NCI-H69 (cell line): ENCODE data around the gene LRRC53.

Source experiments
- DNase-seq: peaks from one replicate; lab custom pipeline; 2025; lab: John Stamatoyannopoulos, UW

Gene LRRC53

GRCh38 chr1:74502858-74503257, 9.6 kb downstream of the LRRC53 start:
- no peak for DNase-seq

DNA sequence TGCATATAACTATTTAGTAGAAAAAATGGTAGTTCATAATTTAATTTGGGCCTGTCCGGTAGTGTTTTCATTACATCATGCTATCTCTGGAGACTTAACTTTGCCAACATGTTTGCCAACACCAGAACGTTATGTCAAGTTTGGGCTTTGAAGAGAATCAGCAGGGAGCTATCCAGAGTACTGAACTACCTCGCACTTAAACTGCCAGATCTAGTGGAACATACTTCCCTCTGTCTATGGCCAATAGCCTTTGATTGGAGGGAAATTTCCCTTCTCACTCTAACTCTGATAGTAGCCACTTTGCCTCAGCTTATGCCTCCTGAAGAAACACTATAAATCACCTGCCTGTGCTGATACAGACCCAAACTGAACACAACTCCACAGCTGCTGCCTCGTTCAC, 10.0 kb downstream of the LRRC53 start:
- DNase-seq, result peak; percentile 7

DNA sequence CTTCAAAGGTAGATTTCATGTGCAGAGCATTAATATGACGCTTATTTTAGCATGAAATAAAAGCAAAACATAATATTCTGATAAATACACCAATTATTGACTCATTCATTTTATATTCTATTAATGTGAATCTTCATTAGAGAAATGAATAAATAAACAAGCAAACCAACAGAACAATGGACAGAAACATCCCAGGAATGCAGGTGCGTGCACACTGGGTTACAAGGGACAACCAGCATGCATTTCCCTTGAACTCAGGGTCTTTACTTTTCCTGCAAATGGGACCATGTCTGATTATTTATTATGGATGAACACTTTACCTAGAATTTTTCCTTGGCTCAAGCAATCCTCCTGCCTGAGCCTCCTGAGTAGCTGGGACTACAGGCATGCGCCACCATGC, 13.5 kb downstream of the LRRC53 start:
- DNase-seq, result no peak

DNA sequence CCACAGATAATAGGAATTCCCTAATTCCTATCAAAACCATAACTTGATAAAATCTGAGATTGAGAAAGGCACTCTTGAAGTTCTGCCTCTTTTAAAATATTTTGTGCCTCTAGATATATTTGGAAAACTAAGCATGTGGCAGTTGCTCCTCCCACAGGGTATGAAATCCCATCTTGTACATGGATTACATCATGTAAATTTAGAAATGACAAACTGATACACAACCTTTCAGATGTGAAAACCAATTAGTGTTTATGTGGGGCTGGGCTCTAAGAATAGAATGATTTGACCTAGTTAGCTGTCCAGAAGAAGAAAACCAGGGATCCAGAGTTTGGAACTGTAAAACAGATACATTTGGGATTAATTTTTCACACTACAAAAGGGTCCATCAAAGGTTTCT, 15.7 kb downstream of the LRRC53 start:
- DNase-seq, result no peak

- DNase-seq, result no peak
Observed at GRCh38 chr1:74486036-74486435, 26.4 kb downstream of the LRRC53 start.

DNA sequence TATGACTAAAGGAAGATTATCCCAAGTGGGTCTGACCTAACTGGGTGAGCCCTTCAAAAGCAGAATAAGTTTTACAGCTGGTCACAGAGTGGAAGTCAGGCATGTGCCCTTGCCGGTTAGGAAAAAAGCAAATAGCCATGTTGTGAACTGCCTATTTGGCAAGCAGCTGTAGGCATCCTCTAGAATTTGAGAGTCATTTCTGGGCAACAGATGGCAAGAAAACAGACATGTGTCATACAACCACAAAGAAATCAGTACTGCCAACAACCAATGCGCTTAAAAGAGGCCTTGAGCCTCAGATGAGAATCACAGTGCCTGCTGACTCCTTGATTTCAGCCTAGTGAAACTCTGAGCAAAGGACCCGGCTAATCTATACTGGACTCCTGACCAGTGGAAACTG, 26.8 kb downstream of the LRRC53 start:
- peak; percentile 64 for DNase-seq

DNA sequence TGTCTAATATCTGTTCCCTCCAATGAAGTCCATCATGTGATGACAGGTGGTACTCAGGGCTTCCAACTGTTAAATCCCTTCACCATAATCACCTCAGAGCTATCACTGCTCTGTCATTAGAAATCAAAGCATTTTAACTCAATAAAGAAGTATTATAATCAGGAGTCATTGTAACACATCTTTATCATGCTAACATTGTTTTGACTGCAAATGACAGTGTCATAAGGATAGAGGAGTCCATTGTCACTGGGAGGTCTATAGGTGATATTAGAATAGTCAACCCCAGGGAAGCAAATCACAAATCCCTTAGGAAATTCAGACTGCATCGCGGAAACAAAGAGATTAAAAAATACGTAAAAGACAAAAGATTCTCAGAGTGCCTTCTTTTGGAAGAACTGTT, 30.8 kb downstream of the LRRC53 start:
- peak; percentile 87 for DNase-seq

DNA sequence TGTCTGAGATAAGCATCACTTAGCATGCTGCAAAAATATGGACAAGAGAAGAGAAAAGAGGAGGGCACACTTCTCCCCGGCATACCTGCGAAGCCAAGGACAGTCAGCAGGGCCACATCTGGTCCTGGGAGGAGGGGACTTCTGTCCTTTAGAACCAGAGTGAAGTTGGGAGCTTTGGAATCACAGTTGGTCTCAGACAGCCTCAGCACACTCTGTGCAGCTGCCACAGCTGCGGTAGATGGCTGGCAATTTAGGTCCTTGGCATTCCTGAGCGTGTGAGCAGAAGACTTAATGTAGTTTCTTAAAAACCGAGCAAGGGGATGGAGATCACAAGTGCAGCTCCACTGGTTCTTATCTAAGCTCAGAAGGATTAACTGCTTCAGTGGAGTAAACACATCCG, 32.3 kb downstream of the LRRC53 start:
- DNase-seq, result peak; percentile 41

GRCh38 chr1:74478979-74479378, 33.4 kb downstream of the LRRC53 start:
- DNase-seq, result peak; percentile 66

GRCh38 chr1:74474585-74474984, 37.8 kb downstream of the LRRC53 start:
- peak; percentile 49 for DNase-seq

- no peak for DNase-seq
Observed at GRCh38 chr1:74471470-74471869, 40.9 kb downstream of the LRRC53 start.

DNA sequence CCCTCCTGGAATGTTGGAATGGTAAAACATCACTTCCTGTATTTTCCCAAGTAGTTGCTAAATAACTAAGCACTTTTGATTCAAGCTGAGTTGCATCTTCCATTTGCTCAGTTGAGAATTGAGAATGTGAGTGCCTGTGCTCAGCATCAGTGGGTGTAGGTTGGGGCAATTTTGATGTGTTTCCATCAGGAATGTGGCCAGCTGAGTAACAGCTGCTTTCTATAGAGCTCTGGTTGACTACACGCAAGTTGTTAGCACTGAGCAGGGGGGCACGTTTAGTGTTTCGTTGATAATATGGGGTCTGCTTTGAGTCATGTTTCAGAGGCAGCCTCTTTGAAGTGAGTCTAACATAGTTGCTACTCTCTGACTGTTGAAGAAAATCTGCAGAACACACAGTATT, 41.5 kb downstream of the LRRC53 start:
- peak; percentile 35 for DNase-seq

DNA sequence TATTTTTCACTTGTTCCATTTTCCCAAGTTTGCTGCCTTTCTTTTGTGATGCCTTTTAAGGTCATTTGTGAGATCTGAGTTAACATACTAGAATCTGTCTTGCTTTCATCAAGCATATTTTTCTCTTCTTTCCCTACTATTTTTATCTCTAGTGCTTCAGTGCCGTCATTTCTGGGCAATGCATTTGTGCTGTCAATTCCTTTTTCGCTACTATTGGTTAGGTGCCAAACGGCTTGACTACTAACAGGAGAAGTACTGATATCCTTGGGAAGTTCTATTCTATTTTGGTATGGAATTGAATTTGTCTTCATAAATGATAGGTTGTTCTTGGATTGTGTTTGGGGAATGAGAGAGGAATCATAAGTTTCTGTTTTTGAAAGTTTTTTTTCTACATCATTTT, 42.2 kb downstream of the LRRC53 start:
- DNase-seq, result peak; percentile 10

DNA sequence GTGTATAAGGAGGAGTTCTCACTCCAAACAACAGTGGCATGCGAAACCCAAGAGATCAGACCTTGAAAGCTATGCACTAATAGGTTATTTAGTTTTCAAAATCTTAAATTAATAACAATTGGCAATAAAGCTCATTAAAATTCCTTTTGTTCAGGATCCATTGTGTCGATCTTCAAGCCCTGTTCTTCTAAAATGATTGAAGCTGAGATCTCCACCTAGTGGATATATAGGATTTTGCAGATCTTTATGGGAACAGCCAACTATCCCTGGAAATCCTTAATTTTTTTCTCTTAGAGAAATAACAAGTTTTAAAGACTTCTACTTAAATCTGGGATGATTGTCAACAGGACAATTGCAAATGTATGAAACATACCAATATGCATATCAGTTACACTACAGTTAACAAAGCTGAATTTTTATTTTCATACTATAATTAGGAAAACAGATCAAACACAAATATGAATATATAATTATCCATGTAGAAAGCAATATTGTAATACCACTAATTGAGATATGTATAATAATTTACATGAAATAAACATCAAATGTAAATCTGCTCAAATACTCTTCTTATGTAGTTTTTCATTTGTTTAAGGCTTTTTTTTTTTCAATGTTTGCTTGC, 43.3 kb downstream of the LRRC53 start:
- peak; percentile 82 for DNase-seq

DNA sequence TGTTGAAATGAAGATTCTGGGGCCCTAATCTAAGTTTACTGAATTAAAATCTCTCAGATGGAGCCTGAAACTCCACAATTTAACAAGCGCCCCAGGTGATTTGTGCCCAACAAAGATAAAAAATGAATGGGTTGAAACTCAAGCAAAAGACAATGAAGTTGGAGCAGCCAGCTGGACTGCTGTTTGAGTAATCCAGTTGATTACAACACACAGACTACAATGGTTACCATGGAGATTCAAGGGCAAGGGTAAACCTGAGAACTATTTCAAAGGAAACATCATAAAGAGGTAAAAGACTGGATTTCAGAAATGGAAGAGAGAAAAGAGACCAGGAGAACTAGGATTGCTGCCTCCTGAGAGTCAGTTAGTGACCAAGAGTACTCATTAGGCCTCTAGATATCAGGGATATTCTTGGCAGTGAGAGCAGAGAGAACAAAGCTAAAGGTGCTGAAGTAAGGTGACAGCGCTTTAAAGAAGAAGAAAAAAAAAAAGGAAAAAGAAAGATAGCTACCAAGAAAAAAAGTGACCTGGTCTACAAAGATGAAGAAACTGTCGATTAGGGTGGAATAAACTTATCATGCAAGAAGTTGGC, 44.5 kb downstream of the LRRC53 start:
- peak; percentile 94 for DNase-seq

GRCh38 chr1:74465193-74465681, 47.2 kb downstream of the LRRC53 start:
- no peak for DNase-seq

DNA sequence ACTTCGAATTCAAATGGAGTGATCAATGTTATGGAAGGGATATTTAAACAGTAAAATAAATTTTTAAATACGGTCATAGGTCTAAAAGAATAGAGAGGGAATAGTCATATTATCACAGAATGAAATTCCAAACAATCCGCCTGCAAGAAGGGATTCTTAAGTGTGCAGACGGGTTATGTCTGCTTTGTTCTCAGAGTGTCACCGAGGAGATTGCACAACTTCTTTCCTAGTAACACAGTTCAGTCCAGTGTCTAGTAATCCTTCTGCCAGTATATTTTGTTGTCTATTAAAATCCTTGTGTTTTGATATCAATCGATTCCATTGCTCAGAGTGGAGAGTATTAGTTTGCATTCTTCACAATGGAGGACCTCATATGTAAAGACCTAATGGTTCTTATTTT, 48.4 kb downstream of the LRRC53 start:
- DNase-seq, result no peak

GRCh38 chr1:74463333-74463988, 49.0 kb downstream of the LRRC53 start:
- DNase-seq, result no peak

GRCh38 chr1:74457253-74457652, 55.2 kb downstream of the LRRC53 start:
- no peak for DNase-seq

- DNase-seq, result no peak
Observed at GRCh38 chr1:74455390-74455789, 57.0 kb downstream of the LRRC53 start.

- DNase-seq, result no peak
Observed at GRCh38 chr1:74453277-74453676, 59.1 kb downstream of the LRRC53 start.

DNA sequence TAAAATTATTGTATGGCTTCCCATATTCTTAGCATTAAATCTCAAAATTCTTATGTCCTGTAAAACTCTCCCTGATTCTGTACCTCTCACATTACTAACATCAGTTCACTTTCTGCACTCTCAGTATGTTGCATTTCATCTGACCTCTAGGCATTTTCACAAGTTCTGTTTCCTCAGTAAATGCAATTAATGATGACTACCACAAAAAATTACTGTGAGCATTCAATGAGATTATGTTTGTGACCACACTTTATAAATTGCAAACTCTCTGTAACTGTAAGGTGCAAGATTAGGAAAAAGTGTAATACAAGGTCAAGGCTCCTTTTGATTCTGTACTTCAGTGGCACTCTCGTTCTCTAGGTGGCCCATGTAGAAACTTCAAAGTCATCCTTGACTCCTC, 60.4 kb downstream of the LRRC53 start:
- DNase-seq, result no peak

- peak; percentile 46 for DNase-seq
Observed at GRCh38 chr1:74437035-74437434, 75.4 kb downstream of the LRRC53 start.
